H7 (cell line): Measurements from ENCODE around the gene LGALSL. TPM values are rescaled to one million over a fixed set of nuclear protein-coding genes. Genes with fewer than 3 reads are reported as not detected.

Experiments used
- DNase-seq: peaks from one replicate; pipeline ENCODE4 v3.0.0; 2012
- H3K27me3 ChIP-seq: 2 replicates; pipeline ENCODE4 v1.6.0; 2011; ENCODE audit warnings: mild to moderate bottlenecking, low read length; ENCODE audit not compliant: control insufficient read depth, insufficient read depth
- H3K36me3 ChIP-seq: replicated peaks from 2 replicates; pipeline ENCODE4 v1.5.1; 2011; ENCODE audit warnings: low read length; ENCODE audit not compliant: control insufficient read depth, insufficient read depth
- H3K4me3 ChIP-seq: 2 replicates; pipeline ENCODE4 v1.5.1; 2011; ENCODE audit warnings: low read depth, mild to moderate bottlenecking, control low read depth, low read length, moderate library complexity; ENCODE audit not compliant: insufficient read depth
- total RNA-seq: library from RNA; depleted of rRNA; stranded (reverse); fragments of >200 nt; shearing (Covaris generic); gene quantifications from 2 replicates; pipeline ENCODE4 v1.2.3, GENCODE V29; 2014

The LGALSL gene
- total RNA-seq, 1 experiment from 2014 or later: 12.0 TPM

- Histone ChIP-seq H3K36me3 (no peaks in the 10 kb centered on the region), H3K4me3 (no peak overlapping the region), H3K27me3 (no peaks in the 10 kb centered on the region)
- no peak for DNase-seq
These were observed 18.9 kb downstream of the LGALSL start for GRCh38 chr2:64472881-64473280.

DNA sequence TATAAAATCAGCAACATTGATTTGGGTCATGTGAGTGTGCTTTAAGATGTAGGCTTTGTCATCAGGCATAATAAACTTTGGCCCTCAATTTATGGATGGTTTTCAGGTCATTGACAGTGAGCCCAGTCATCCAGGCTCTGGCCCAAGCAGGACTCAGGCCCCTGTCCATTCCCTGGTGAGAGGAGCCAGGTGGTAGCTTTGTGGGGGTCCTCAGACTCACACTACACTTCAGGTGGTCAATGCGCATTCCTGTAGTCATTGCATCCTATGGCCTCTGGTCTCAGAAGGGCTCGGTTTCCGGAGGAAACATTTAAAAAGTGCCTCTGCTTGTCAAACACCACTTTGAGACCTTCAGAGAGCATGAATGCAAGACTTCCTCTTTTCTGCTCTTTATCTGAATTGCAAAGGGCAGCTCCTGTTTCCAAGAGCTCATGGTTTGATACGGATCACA, 20.2 kb downstream of the LGALSL start:
- Histone ChIP-seq H3K27me3 (no peaks in the 10 kb centered on the region), H3K4me3 (no peak overlapping the region), H3K36me3 (no peaks in the 10 kb centered on the region)
- peak; percentile 15 for DNase-seq

DNA sequence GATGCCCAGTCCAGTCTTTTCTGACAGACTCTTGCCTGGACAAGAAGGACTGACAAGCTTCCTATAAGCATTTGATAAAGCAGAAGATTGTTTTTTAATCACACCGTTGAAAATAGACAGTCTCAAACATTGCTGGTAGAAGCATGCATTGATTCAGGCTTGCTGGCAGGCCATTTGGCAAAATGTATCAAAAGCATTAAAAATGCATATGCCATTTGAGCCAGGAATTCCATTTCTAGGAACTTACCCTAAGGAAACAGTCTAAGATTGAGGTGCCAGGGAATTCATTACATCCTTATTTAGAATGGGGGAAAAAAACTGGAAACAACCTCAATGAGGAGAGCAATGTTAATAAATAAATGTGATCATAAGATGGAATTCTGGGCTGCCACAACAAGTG, 20.7 kb downstream of the LGALSL start:
- no peak for DNase-seq
- Histone ChIP-seq H3K36me3 (no peaks in the 10 kb centered on the region), H3K27me3 (no peaks in the 10 kb centered on the region), H3K4me3 (no peak overlapping the region)

- Histone ChIP-seq H3K36me3 (no peaks in the 10 kb centered on the region), H3K4me3 (no peak overlapping the region), H3K27me3 (no peaks in the 10 kb centered on the region; the same call in 1 of the 2 replicates)
- no peak for DNase-seq
These were observed 23.1 kb downstream of the LGALSL start for GRCh38 chr2:64477037-64477436.

DNA sequence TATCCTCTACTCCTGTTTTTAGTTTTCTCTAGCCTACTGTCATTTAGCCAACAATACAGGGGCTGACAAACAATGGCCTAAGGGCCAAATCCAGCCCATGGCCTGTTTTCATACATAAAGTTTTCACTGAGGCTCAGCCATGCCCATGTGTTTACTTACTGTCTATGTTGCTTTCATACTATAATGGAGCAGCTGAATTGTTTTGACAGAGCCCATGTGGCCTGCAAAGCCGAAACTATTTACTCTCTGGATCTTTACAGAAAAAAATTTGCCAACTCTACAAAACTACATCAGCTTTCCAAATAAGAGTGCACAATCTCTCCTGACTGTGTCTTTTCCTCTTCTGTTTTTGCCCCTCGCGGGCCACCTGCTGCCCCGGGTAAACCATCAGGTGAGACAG, 24.0 kb downstream of the LGALSL start:
- Histone ChIP-seq H3K27me3 (no peaks in the 10 kb centered on the region; the same call in 1 of the 2 replicates), H3K36me3 (no peaks in the 10 kb centered on the region), H3K4me3 (no peak overlapping the region)
- no peak for DNase-seq

- no peak overlapping the region for H3K4me3 ChIP-seq
These were observed 24.7 kb downstream of the LGALSL start for GRCh38 chr2:64478502-64479230.

GRCh38 chr2:64479259-64480117, 25.5 kb downstream of the LGALSL start:
- H3K27me3 ChIP-seq: no peaks in the 10 kb centered on the region; the same call in 1 of the 2 replicates
- DNase-seq: no peak
- H3K36me3 ChIP-seq: no peaks in the 10 kb centered on the region
- no peak overlapping the region for H3K4me3 ChIP-seq

More at GRCh38 chr2:64478502-64479230, 24.7 kb downstream of the LGALSL start:
- DNase-seq: no peak
- H3K36me3 ChIP-seq: no peaks in the 10 kb centered on the region
- no peaks in the 10 kb centered on the region; the same call in 1 of the 2 replicates for H3K27me3 ChIP-seq

DNA sequence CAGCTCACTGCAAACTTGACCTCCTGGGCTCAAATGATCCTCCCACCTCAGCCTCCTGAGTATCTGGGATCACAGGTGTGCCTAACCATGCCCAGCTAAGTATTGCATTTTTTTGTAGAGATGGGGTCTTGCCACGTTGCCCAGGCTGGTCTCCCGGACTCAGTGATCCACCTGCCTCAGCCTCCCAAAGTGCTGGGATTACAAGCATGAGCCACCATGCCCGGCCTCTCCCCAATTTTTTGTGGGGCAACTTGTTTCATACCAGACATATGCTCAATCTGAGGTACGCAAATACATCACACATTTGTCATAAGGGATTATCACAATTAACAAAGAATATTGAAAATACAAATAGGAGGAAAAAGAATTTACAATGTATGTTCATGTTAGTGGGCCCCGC, 27.7 kb downstream of the LGALSL start:
- H3K4me3 ChIP-seq: no peak overlapping the region
- DNase-seq: no peak
- no peaks in the 10 kb centered on the region; the same call in 1 of the 2 replicates for H3K27me3 ChIP-seq
- no peaks in the 10 kb centered on the region for H3K36me3 ChIP-seq

GRCh38 chr2:64482243-64482642, 28.3 kb downstream of the LGALSL start:
- no peak for DNase-seq
- no peak overlapping the region for H3K4me3 ChIP-seq
- no peaks in the 10 kb centered on the region; the same call in 1 of the 2 replicates for H3K27me3 ChIP-seq
- H3K36me3 ChIP-seq: no peaks in the 10 kb centered on the region

GRCh38 chr2:64482765-64483504, 29.0 kb downstream of the LGALSL start:
- DNase-seq: no peak
- no peaks in the 10 kb centered on the region; the same call in 1 of the 2 replicates for H3K27me3 ChIP-seq

GRCh38 chr2:64485331-64485730, 31.4 kb downstream of the LGALSL start:
- DNase-seq: no peak
- H3K27me3 ChIP-seq: no peaks in the 10 kb centered on the region; the same call in 1 of the 2 replicates
- no peaks in the 10 kb centered on the region for H3K36me3 ChIP-seq
- H3K4me3 ChIP-seq: no peak overlapping the region

More at GRCh38 chr2:64482765-64483504, 29.0 kb downstream of the LGALSL start:
- no peaks in the 10 kb centered on the region for H3K36me3 ChIP-seq
- no peak overlapping the region for H3K4me3 ChIP-seq

- no peak overlapping the region for H3K4me3 ChIP-seq
- no peaks in the 10 kb centered on the region for H3K36me3 ChIP-seq
- no peak for DNase-seq
- H3K27me3 ChIP-seq: no peaks in the 10 kb centered on the region; the same call in 1 of the 2 replicates
These were observed 32.0 kb downstream of the LGALSL start for GRCh38 chr2:64485961-64486360.

DNA sequence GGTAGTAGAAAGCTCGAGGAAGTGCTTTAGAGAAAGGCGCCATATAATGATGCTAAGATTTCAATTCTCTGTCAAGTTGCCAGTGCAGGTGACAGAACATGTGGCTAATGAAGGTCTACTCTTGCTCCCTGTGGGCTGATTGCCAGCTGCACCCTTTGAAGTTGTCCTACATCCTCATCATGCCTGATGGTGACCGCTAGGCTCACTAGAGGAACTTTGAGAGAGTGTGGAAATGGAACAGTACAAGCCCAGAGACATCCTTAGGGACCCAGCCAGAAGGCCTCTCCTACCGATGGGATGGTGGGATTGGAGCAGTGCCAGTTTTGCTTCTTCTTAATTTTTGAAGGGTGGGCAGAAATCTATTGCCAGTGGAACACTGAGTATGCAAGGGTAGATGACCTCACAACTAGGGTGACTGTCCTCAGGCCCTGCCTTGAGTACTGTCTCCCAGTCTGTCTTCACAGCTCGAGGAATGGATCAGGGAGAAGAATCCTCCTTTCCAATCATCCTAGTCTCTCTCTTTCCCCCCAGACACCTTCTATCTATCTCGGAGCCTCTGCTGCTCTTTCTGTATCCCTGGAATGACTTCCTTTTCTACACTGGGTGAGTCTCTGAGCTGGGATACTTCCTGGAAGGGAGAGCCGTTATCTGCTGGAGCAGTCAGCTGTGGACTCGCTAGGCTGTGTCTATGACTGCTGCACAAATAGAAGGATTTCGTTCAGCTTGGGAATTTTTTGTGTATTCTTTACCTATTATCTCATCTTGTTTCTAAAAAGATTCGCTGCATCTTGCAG, 33.5 kb downstream of the LGALSL start:
- DNase-seq: no peak
- Histone ChIP-seq H3K4me3 (no peak overlapping the region), H3K27me3 (no peaks in the 10 kb centered on the region), H3K36me3 (no peaks in the 10 kb centered on the region)
